Right lobe of liver (tissue), 6 donors: ENCODE results near the gene RNU1-4. TPM values are rescaled to one million over a fixed set of nuclear protein-coding genes. Genes with fewer than 3 reads are reported as not detected.
A peak's percentile ranks its signal among the peaks of the same experiment; 100 is the strongest.
"Not testable (repeated sequence)": the region's sequence is repeated elsewhere in the genome, so short reads cannot be mapped to it uniquely, and the experiment has no call there.

Source experiments
- ATAC-seq, 4 donors: fragments of 200-7000 bp; cut with Tn5 transposase; one replicate each; pipeline ENCODE4 v1.9.1; 2020; ENCODE audit warnings: mild to moderate bottlenecking in 4 of 4, moderate library complexity in 4 of 4
- DNase-seq, 3 donors: peaks; one replicate each; pipeline ENCODE4 v3.0.0-alpha.2; 2020
- H3K27ac ChIP-seq, 3 donors: fragments of 200-600 bp; one replicate each; pipeline ENCODE4 v1.8.0; 2022
- H3K27me3 ChIP-seq, 2 donors: fragments of 200-600 bp; one replicate each; pipeline ENCODE4 v1.8.0; 2022
- H3K36me3 ChIP-seq, 4 donors: fragments of 200-600 bp; sonication (generic) in 1 of 4; one replicate each; pipeline versions ENCODE4 v1.5.1 to v1.8.0; 2017 to 2022; ENCODE audit warnings: control low read depth in 1 of 4
- H3K4me1 ChIP-seq, 4 donors: fragments of 200-600 bp; sonication (generic) in 1 of 4; one replicate each; pipeline versions ENCODE4 v1.5.1 to v1.8.0; 2017 to 2022; ENCODE audit warnings: control low read depth in 1 of 4
- H3K4me3 ChIP-seq, 3 donors: fragments of 200-600 bp; one replicate each; pipeline ENCODE4 v1.8.0; 2022
- H3K9me3 ChIP-seq, 4 donors: fragments of 200-600 bp; sonication (generic) in 1 of 4; one replicate each; pipeline versions ENCODE4 v1.5.1 to v1.8.0; 2017 to 2022; ENCODE audit warnings: control low read depth in 1 of 4
- whole genome bisulfite sequencing: methylation state at CpG from one replicate; pipeline ENCODE4 v1.1.6; 2018; ENCODE audit warnings: low coverage, low lambda C conversion rate; ENCODE audit not compliant: insufficient coverage; ENCODE audit errors: missing lambda C conversion rate; 5-methylcytosine and 5-hydroxymethylcytosine counted together
- intact Hi-C, 2 donors: fragments of 100-400 bp; cut with DNase I; formaldehyde crosslinking; loops; one replicate each; pipeline versions ENCODE4 v1.11.2 to v1.14.1; 2022
- total RNA-seq, 6 experiments: library from RNA; depleted of rRNA in 2 of 6; stranded (reverse); fragments of >200 nt in 2 of 6; fragmentation: NEBNext Ultra II Directional in 3 of 6; extraction: Animal tissue kit (Norgen Biotek cat#: 25700) in 3 of 6; gene quantifications; one replicate each; pipeline versions ENCODE4 v1.1.0 to v1.2.4, GENCODE V29; 2016 to 2023
- TF ChIP-seq, protein P1 (sequence below), 4 donors: fragments of 200-600 bp in 3 of 4; fragments of 450-650 bp in 1 of 4; IDR thresholded peaks; one replicate each; pipeline versions ENCODE4 v1.5.1 to v1.8.0; 2016 to 2022; ENCODE audit warnings: antibody characterized with exemption in 4 of 4, mild to moderate bottlenecking in 2 of 4
- donor health status: DM: no; HTN: yes; CAD: no.
- donor health status: DM: no; HTN: no; CAD: no.
- donor health status: DM: no; HTN: no; CAD: no.
- donor health status: DM: no; HTN: yes; CAD: no.
- donor health status: DM: no; HTN: yes; CAD: no.

RNU1-4 gene
- total RNA-seq, 6 experiments from 2014 or later, result under 0.01 to 3,377 (median 977) TPM

DNA sequence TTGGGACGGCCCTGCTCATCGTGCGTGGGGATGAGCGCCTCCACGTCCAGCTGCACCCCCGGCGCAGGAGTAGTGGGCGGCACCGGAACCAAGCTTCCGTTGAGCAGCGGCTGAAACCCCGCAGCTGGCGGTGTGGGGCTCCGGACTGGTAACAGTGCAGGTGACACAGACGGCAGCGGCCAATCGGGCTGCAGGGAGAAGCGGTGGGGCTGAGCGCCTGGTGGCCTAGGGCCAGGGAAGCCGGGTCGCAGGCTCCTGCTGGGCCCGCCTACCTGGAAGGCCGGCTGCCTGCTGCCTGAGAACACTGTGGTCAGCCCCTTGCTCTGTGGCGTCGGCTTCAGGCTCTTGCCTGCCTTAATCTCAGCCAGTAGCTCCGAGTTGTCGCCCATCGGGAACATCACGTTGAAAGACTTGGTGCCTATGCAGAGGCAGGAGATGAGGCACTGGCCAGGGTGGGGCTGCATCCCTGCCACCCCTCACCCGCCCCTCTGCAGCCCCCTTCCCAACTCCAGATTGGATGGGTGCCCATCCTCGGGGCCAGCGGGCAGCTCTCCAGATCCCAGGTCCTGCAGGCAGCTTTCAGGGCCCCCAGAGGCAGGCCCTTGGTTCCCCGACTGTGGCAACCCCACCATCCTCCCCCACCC, 43.7 kb upstream of the RNU1-4 start:
- H3K9me3 ChIP-seq, H3K4me1 ChIP-seq, H3K36me3 ChIP-seq, H3K27me3 ChIP-seq, intact Hi-C loops: not testable (repeated sequence)
- WGBS, result 17% methylated on average over 11 of the region's 33 CpGs
- TF ChIP-seq, protein P1, sequence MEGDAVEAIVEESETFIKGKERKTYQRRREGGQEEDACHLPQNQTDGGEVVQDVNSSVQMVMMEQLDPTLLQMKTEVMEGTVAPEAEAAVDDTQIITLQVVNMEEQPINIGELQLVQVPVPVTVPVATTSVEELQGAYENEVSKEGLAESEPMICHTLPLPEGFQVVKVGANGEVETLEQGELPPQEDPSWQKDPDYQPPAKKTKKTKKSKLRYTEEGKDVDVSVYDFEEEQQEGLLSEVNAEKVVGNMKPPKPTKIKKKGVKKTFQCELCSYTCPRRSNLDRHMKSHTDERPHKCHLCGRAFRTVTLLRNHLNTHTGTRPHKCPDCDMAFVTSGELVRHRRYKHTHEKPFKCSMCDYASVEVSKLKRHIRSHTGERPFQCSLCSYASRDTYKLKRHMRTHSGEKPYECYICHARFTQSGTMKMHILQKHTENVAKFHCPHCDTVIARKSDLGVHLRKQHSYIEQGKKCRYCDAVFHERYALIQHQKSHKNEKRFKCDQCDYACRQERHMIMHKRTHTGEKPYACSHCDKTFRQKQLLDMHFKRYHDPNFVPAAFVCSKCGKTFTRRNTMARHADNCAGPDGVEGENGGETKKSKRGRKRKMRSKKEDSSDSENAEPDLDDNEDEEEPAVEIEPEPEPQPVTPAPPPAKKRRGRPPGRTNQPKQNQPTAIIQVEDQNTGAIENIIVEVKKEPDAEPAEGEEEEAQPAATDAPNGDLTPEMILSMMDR (IDR thresholded peaks at IDR 0.05), result peak in 1 of 4 donors; percentile 9
- H3K4me3 ChIP-seq, result peak overlapping the region in 2 of 3 donors; percentile 24 to 52
- ATAC-seq (peak; percentile 74 to 85 (median 83)), DNase-seq (peak in 2 of 3 donors; percentile 93)
- peak overlapping the region in 2 of 3 donors; percentile 66 to 70 for H3K27ac ChIP-seq

DNA sequence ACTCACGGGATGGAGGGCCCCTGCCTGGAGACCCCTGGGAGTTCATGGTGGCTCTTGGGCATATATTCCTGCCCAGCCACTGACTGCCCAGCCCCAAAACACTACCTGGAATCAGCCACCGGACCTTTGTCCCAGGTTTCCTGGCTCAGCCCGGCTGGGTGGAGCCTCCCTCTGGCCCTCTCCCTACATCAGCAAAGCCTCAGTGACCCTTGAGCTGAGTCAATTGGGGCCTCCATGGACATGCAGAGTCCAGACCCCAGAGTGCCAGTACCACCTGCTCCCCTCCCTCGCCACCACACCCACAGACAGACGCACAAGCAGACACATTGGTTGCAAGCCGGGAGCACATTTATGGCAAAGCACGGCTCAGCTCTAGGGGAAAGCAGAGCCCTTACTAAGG, 43.2 kb upstream of the RNU1-4 start:
- H3K27me3 ChIP-seq, intact Hi-C loops, H3K9me3 ChIP-seq, H3K36me3 ChIP-seq, H3K4me1 ChIP-seq: not testable (repeated sequence)
- peak; percentile 82 to 92 (median 88) for ATAC-seq
- H3K4me3 ChIP-seq, result peak overlapping the region in 1 of 3 donors; percentile 52
- 60% methylated on average over 1 of the region's 7 CpGs for WGBS
- peak; percentile 66 to 95 (median 87) for DNase-seq
- peak overlapping the region in 1 of 3 donors; percentile 70 for H3K27ac ChIP-seq

DNA sequence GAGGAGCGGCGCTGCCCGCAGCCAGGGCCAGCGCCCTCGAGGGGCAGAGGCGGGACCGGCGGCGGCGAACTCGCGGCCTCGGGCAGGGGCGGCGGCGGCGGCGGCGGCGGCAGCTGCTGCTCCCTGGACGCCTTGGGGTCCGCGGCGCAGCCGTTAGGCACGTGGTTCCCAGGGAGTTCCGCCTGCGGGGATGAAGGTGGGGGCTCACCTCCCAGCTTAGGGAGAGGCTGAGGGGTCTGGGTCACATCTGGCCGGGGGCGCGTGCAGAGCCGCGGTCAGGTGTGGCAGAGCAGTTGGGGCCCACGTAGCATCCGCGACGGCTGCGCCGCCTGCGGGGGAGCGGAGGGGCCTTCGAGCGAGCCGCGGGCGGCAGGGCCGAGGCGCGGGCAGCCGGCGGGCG, 40.9 kb upstream of the RNU1-4 start:
- ATAC-seq, DNase-seq, H3K27me3 ChIP-seq, H3K27ac ChIP-seq, H3K4me1 ChIP-seq, intact Hi-C loops, H3K4me3 ChIP-seq, H3K9me3 ChIP-seq, H3K36me3 ChIP-seq: not testable (repeated sequence)
- 67% methylated on average over 14 of the region's 52 CpGs for WGBS

DNA sequence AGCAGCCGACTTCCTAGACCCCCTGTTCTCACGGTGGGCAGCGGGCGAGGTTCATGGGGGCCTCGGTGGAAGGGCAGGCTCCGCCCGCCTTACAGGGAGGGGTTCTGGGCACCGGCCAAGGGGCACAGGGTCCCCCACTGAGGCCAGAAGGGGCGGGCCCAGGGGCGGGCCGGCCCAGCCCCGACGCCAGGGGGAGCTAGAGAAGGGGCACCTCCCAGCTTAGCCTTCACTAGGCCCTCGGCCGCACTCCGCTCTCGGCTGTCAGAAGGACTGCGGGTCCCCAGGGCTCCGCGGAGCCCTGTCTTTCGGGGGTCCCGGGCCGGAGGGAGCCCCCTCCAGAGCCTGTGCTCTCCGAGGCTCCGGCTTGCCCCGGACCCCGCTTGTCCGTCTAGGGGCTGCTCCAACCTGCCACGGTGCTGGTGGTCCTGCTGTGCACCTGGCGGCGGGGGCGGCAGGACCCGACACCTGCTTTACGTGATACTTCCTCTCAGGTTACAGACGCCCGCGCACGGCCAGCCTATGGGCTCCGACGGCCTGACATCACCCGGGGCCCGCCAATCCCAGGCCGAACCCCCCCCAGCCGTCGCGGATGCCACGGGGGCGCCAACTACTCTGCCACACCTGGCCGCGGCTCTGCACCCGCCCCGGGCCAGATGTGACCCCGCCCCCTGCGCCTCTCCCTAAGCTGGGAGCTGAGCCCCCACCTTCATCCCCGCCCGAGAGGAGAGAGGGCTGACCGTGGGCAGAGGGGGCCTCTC, 40.0 kb upstream of the RNU1-4 start:
- H3K4me1 ChIP-seq, H3K27me3 ChIP-seq, H3K27ac ChIP-seq, intact Hi-C loops, H3K36me3 ChIP-seq, H3K4me3 ChIP-seq, H3K9me3 ChIP-seq: not testable (repeated sequence)
- ATAC-seq (peak in 2 of 4 donors; percentile 6 to 31), DNase-seq (peak in 1 of 3 donors; percentile 55)
- no CpG with 5 or more reads among the region's 57 CpGs for WGBS

DNA sequence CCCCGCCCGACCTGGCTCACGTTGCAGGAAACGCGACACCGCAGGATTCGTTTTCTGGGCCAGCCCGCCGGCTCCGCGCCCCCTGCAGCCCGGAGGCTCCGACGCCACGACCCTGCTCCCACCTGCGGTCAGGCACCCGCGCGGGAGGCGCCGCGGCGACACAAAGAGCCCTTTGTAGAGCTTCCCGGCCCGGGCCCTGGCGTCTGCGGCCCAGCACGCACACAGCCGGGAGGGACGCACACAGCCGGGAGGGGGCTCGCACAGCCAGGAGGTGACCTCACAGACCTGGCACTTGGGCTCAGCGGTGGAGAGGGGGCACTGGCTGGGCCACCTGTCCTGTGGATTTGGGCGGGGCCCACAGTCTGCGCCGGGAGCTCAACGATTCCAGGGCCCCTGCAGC, 39.1 kb upstream of the RNU1-4 start:
- no CpG with 5 or more reads among the region's 37 CpGs for WGBS
- H3K4me1 ChIP-seq, DNase-seq, ATAC-seq, H3K27ac ChIP-seq, H3K9me3 ChIP-seq, intact Hi-C loops, H3K4me3 ChIP-seq, H3K36me3 ChIP-seq, H3K27me3 ChIP-seq: not testable (repeated sequence)

DNA sequence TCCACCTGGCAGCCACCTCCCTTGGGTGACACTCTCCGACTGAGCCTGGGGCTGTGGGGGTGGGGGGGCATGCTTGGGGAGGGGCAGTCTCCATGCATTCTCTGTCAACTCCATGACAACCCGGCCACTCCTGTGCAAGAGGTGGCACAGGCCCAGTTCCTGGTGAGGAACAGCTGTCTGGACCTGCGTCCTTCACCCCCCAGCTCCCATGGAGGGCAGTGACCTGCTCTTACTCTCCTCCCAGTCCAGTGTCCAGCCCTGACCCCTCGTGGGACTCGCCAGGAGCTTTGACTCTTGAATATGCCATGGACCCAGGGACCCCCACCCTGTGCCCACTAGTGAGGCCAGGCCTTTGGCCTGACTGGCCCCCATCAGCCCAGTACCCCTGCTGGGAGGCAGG, 38.0 kb upstream of the RNU1-4 start:
- H3K9me3 ChIP-seq, H3K27ac ChIP-seq, H3K4me1 ChIP-seq, H3K4me3 ChIP-seq, intact Hi-C loops, H3K27me3 ChIP-seq, H3K36me3 ChIP-seq: not testable (repeated sequence)
- no CpG with 5 or more reads among the region's 5 CpGs for WGBS
- DNase-seq (peak in 2 of 3 donors; percentile 57 to 89), ATAC-seq (peak; percentile 57 to 64 (median 62))

DNA sequence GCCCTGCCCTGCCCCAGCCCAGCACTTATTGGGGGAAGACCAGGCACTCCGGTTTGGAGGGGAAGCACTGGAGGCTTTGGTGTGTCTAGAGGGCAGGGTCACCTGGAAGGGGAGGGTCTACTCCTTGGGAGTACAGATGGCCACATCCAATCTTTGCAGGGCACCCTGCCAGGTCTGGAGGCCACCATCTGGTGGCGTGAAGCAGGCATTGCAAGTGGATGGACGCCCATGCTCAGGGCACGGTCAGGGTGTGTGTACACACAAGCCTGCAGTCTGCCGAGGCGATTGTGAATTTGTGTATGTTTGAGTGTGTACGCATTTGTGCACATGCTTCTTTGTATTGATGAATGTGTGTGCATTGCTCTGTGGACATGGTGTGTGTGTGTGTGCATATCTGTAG, 37.2 kb upstream of the RNU1-4 start:
- H3K4me1 ChIP-seq, H3K4me3 ChIP-seq, H3K9me3 ChIP-seq, H3K36me3 ChIP-seq, DNase-seq, H3K27me3 ChIP-seq, H3K27ac ChIP-seq, intact Hi-C loops: not testable (repeated sequence)
- TF ChIP-seq, protein P1 (IDR thresholded peaks at IDR 0.05), result peak in 1 of 4 donors; percentile 13
- 17% methylated on average over 1 of the region's 7 CpGs for WGBS
- peak; percentile 63 to 79 (median 71) for ATAC-seq

DNA sequence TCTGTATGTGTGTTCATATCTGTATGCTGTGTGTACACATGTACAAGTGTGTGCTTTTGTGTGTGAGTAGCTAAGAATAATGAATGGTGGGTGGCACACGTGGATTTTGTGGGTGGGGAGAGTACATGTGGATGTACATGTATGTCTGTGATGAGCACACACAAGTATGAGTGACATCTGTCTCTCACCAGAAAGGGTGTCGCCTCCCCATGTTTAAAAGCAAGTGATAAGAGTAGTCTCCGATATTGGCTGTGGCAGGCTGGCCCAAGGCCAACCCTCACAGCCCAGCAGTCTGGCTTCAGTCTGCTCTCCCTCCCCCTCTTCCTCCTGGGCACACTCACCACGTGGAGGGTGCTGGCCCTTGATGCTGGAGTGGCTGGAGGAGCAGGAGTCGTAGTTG, 36.7 kb upstream of the RNU1-4 start:
- H3K36me3 ChIP-seq, H3K27me3 ChIP-seq, intact Hi-C loops, H3K4me1 ChIP-seq, H3K27ac ChIP-seq, DNase-seq, H3K9me3 ChIP-seq, H3K4me3 ChIP-seq: not testable (repeated sequence)
- peak; percentile 1 to 35 (median 10) for ATAC-seq
- WGBS, result 0% methylated on average over 2 of the region's 5 CpGs

DNA sequence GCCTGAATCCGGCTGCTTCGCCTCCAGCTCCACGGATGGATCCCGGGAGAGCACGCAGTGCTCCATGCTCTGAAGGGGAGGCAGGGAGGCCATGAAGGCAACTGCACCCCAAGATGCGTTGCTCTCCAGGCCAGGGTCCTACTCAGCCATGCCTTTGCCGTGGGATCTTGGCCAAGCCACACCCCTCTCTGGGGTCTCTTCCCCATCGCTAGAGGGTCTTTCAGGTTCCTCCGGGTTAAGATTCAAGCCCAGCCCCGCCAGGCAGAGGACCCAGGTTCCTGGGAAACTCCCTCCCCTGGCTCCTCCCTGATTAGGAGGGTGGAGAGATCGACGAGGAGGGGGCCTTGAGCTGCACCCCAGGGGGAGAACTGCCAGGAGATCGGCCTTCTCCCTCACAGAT, 36.2 kb upstream of the RNU1-4 start:
- H3K4me1 ChIP-seq, H3K36me3 ChIP-seq, ATAC-seq, H3K4me3 ChIP-seq, H3K27me3 ChIP-seq, DNase-seq, intact Hi-C loops, H3K9me3 ChIP-seq, H3K27ac ChIP-seq: not testable (repeated sequence)
- WGBS, result no CpG with 5 or more reads among the region's 13 CpGs
